Right hindlimb (tissue), 1 donor: ENCODE data around the gene GNB1L.
"Not testable (repeated sequence)": the region's sequence is repeated elsewhere in the genome, so short reads cannot be mapped to it uniquely, and the experiment has no call there.

ENCODE experiments used
- DNase-seq: peaks from one replicate; pipeline ENCODE4 v3.0.0-alpha.2; 2018

Gene GNB1L

DNA sequence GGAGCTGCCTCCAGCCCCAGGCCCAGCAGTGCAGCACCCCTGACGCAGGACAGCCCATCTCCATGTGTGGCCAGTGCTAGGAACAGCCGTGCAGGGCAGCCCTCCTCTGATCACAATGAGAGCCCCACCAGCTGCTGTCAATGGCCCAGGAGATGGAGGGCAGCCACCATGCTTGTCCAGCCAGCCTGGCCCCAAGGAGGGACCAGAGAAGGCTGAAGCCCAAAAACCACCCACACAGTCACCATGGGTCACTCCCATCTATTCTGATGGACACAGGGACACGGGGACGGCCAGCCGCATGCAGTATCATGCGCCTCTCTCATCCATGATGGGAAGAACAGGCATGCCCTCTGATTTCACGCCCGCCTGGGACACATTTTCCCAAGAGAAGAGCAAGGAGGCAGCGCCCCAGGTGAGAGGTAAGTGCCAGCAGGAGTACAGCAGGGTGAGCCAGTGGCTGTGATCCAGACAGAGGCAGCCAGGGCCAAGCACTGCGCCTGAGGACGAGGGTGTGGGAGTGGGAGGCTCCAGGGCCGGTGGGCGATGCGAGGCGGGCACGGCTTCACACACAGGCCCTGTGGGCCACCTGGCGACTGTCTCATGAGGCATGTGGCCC lies 33.6 kb upstream of the GNB1L start:
- peak; percentile 11 for DNase-seq

DNA sequence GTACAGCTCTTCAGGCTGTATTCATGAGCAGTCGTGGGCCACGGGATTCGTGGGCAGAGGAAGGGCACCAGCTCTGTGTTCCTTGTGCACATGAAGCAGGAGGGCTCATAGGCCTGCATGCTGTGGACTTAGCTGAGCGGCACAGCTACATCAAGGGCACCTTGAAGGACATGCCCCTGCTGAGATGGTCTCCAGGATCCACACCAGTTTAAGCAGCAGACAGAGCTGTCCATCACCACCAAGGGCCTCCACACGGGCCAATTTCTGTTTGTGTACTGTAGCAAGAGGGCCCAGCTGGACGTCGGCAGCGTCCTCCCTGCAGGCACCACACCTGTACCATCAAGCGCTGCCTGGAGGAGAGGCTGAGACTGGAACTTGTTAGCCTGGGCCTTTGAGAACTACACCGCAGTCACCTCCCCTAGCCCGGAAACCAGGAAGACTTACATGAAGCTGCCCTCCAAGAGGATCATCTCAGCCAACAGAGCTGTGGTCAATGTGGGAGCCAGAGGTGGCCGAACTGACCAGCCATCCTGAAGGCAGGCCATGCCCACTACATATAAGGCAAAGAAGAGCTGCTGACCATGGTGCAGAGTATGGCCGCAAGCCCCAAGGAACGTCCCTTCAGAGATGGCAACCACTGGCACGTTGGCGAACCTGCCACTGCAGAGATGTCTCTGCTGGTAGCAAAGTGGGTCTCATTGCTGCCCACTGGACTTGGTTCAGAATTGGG lies 32.7 kb upstream of the GNB1L start:
- DNase-seq: no peak

DNA sequence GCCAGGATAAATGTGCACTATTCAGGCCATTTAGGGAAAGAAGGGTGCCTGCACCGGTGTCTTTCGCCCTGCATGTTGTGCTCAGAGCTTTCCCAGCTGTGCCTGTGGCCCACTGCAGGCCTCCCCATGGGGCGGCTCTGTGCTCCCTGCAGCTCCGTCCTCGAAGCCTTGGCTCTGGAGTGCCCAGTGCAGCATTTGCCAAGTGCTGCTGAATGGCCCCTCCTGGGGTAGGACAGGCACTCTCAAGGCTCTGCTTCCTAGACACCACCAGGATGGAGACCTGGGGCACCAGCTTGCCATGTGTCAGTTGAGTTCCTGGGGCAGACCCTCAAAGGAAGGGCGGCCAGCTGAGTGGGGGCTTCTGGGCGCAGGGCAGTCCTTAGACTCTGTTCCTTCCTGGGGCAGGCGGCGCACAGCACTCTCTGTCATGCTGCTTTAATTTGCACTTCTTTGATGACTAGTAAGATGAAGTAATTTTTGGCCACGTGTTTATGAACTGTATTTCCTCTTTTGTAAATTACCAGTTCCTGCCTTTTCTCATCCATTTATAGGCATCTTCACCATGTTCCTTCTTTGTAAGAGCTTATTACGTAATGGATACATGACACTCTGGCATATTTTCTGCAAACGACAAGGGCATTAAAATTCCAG lies 32.1 kb upstream of the GNB1L start:
- DNase-seq: peak; percentile 18

DNA sequence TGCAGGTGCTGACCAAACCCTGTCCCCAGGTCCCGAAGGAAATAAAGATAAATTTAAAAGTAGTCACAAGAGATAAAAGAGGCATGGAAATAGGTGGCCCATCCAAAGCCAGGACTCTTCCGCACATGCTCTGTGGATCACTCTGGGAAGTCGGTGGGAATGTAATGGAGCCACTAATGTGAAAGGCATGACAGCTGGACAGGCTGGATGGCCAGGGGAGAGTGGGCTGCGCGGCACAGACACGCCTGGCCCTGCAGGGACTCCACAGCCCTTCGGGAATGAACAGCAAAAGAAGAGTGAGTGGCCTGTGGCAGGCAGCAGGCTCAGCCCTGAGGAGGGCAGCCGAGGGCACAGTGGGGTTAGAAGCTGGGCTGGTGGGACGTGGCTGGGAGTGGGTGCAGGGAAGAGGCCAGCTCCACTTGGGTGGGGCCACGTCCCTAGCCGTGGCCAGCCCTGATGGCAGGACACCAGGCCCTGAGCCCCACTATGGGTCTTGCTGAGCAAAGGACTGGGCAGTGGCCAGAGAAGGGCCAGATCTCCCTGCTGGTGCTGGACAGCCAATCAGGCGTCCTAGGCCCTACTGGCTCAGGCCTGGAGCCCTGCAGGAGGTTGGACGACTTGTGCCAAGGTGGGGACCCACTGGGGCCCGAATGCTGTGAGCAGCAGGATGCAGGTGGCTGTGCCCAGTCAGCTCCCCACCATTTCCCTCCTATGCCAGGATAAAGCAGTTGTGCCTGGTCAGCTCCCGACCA lies 31.3 kb upstream of the GNB1L start:
- peak; percentile 21 for DNase-seq

DNA sequence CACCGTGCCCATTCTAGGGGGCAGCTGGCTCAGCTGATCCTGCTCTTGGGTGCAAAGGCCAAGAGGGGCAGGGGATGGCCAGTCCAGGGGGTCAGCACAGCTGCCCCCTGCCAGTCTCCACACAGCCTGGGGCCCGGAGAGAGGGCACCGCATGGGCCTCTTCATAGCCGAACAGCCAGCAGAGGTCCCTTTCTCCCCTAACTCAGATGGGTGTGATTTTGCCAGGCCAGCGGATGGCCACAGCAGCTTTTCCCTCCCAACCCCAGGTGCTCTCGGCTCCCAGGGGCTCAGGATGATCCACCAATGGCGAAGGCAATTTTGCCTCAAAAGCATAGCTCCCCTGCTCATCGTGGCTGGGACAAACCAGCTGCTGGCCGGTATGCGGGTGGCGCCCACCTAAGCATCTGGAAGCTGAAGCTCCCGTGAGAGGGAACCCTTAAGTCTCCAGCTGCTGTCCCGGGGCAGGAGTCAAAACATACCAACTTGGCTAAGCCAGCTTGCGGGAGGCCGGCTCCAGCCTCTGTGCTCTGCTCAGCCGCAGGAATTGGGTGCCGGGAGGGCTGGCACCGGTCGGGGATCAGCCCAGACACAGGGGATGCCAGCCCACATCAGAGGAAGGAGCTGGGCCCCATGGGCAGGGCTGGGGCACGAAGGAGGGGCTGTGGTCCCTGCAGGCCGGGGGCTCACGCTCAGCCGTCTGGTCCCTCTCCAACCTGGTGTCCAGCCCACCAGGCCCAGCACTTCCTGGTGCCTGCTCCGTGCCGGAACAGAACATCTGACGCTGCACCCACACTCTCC lies 30.5 kb upstream of the GNB1L start:
- DNase-seq: peak; percentile 27

DNA sequence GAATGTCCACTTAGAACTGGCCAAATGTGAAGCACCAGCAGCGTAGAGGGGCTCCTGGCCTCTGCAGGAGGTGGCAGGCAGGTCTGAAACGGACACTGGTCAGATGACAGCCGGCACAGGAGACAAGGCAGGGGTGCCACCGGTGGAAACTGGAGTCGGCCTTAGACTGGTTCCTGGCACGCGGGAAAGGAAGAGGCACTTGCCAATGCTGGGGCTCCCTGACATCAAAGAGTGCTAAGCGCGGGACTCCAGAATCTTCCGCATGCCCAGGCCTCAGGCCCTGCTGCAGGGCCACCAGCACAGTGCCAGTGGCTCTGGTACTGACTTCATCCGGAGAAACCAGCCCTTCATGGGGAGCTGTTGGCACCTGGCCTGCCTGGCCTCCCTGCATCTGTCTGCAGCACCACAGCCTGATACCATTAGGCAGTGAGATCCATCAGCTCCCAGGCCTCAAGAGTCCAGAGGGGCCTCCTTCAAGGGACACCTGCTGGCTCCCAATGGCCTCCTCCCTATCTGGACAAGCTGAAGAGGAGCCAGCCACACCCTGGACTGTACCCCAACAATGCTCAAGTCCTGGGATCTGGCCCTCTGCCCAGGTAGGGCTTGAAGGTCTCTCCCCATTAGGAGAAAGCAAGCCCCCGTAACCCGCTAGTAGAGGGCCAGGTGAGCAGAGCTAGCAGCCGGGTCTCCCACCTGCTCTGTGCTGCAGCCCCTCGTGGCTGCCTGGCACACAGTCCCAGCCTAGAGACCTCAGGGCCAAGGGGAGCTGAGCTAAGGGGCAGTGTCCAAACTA lies 29.7 kb upstream of the GNB1L start:
- peak; percentile 26 for DNase-seq

DNA sequence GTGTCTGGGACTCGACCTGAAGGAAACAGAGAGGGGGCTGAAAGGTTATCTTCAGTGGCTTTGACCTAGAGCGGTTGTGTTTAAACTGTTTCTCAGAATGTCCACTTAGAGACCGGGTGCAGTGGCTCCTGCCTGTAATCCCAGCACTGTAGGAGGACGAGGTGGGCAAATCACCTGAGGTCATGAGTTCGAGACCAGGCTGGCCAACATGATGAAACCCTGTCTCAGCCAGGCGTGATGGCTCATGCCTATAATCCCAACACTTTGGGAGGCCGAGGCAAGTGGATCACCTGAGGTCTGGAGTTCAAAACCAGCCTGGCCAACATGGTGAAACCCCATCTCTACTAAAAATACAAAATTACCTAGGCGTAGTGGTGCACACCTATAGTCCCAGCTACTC lies 28.8 kb upstream of the GNB1L start:
- DNase-seq: not testable (repeated sequence)

DNA sequence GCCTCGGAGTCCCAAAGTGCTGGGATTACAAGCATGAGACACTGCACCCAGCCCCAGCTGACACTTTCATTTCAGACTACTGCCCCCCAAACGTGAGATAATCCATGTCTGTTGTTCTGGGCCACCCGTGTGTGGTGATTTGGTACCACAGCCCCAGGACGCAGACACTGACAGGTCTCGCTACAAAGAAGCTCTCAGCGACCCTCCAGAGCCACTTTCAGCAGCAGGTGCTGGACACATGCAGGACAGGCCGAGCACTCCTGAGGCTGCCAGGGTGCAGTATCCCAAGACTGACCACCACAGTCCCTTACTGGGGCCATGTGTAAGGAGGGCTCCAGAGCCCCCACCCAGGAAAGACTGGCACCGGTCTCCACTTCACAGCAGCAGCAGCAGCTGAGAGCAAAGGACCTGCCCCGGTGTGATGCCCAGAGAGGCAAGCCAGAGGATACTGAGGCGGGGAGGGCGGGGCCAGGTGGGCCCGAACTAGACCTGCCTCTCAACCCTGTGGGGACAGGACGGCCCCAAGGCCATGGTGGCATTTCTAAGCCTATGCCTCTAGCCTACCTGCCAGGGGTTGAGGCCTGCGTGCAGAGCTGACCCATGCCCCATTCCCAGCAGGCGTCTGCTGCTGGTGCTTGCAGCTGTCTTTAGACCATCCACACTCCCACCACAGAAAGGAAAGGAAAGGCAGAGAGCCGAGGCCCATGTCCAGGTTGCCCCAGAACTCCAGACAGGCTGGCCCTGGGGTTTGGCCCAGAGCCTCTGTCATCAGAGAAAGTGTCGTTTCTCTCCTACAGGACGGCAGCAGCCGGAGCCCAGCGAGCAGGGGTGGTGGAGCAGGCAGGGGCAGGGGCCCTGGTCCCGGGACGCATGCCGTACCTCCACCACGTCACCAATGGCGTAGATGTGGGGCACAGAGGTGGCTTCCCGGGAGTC lies 28.0 kb upstream of the GNB1L start:
- DNase-seq: peak; percentile 17

DNA sequence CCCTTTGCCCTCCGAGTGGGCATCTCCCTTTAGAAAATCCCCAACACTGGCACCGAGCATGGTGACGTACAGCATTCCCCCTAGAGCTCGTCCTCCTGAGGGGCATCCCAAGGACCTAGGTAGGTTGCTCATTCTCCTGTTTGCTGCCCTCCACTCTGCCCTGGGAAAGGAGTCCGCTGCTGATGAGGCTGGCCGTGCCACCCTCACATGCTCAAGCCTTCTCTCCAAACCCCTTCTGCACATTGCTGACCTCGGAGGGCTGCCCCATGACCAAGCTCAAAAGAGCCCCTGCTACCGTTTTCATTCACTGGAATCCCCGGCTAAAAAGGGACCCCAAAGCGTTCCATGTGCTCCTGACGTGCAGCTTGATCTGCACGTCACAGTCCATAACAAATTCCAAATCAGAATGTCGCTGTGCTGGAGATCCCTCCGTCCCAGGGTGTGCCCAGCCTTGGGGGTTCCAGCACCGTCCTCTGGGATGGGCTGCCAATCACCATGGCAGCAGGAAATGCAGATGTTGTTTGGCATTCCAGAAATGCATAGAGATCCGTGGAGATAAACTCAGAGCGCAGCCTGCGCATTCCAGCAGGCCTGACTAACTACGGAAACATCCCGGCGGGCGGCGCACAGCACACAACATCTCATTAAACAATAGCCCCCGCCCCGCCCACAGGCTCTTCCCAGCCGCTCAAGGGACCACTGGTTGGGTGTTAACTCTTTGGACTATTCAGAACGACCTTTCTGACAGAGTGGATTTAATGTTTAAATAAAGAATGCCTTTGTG lies 26.3 kb upstream of the GNB1L start:
- peak; percentile 90 for DNase-seq

DNA sequence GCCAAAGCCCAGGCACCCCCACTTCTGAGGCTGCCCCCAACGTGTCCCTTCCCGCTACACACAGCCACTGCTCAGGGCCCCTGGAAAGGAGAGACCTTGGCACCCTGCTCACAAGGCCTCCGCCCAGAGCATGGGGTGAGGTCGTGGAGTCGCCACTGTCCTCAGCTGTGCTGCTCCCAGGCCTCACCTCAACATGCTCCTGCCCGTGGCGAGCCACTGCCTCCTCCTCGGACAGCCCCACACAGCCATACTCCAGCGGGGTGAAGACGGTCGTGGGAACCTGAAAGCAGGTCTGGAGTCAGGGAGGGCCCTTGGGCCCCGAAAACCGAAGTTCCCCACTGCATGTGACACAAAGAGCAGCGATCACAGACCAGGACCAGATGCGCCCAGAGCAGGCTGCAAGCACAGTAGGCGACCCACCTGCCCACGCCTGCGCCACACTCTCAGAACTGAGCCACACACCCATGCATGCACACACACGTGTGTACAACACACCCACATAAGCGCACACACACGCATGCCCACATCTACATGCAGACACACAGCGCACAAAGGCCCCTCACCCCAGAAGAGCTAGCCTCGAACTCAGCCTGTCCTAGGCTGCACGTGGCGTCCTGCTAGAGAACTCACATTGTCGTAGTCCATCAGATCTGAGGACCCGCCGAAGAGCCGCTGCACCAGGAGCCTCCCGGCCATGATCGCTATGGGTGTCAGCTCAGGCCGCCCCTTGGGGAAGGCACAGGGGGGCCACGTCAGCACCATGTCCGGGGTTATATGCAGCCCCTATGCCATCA lies 25.5 kb upstream of the GNB1L start:
- DNase-seq: peak; percentile 21

DNA sequence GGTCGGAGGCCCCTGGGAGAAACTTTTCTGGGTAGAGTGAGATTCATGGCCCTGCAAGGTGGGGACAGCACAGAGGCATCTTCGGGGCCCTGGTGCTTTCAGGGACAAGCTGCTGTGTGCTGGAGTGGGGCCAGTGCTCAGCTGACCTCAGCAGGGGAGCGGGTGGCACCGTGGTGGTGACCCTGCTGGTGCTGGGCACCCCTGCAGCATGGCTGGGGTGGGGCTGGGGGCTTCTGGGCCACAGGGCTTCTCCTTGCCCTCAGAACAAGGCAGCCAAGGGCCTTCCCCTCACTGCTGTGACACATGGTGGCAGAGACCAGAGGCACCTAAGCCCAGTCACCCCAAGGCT lies 24.9 kb upstream of the GNB1L start:
- peak; percentile 16 for DNase-seq

DNA sequence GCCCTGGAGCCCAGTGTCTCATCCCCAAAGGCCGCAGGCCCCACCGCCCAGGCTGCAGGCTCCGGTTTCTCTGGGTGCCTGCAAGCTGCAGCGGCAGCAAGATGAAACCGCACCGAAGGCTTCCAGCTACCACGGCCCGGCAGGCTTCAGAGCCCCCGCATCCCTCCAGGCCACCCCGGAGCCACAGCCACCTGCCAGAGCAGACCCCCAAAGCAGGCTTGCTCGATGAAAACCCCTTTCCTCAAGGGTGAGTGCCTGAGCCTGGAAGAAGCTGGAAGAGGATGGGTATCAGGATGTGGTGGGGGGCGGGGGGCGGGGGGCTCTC lies 24.5 kb upstream of the GNB1L start:
- DNase-seq: no peak

DNA sequence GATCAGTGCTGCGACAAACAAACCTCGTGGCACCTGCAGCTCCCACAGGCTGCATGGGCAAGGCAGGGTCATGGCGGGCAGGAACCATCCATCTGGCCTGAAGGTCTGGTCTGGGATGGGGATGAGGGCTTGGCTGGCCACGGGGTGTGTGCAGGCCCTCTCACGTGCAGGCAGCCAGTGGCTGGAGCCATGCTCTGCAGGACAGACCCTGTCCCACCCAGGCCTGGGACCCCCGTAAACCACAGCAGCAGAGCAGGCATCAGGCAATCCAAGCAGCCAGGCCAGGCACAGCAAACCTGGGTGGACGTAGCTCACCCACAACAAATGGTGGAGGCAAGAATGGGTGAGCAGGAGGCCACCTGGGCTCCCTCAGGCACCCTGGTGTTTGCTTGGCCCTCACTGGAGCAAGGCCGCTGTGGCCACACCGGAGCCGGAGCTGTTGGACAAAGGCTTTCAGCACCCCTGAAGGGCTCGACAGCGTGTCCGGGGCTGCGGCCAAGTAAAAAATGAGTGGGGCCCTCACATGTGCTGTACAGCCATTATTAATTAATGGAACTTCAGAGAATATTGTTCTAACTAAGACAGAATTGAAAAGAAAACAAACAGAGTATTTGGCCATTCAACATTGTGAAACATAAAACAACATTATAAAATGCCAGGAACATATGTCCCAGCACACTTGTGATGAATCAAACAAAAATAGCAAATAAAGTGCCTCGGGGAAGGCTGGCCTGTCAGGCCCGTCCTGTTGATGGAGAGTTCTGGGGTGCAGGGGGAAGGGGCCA lies 24.0 kb upstream of the GNB1L start:
- peak; percentile 13 for DNase-seq

DNA sequence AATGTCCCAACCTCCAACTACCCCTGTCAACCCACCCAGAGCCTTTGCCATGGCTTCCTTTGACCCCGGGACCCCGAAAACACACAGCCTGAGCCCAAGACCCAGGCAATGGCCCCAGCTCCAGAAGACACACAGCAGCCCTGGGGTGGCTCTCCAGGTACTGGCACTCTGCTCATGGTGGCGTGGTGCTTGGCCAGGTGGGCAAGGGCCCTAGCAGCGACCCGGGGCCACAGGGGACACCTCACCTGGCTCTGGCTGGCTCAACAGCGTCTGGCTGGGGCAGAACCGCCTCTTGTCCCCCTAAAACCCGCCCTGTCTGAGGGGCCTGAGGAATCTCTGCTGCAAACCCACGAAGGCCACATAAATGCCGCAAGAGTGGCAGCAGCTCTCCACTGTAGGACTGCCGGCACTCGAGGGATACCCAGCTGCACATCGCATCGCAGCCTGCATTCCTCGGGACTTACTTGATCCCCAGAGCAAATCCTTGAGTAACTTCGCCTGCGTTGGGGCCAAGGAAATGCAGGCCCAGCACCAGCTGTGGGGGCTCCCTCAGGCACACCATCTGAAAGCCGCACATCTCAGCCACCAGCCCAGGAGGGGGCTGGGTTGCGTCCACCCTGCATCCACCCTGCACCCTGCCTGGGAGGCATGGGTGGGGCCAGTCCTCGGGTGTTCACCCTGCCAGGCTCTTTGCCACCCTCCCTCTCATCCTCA lies 23.1 kb upstream of the GNB1L start:
- peak; percentile 54 for DNase-seq

DNA sequence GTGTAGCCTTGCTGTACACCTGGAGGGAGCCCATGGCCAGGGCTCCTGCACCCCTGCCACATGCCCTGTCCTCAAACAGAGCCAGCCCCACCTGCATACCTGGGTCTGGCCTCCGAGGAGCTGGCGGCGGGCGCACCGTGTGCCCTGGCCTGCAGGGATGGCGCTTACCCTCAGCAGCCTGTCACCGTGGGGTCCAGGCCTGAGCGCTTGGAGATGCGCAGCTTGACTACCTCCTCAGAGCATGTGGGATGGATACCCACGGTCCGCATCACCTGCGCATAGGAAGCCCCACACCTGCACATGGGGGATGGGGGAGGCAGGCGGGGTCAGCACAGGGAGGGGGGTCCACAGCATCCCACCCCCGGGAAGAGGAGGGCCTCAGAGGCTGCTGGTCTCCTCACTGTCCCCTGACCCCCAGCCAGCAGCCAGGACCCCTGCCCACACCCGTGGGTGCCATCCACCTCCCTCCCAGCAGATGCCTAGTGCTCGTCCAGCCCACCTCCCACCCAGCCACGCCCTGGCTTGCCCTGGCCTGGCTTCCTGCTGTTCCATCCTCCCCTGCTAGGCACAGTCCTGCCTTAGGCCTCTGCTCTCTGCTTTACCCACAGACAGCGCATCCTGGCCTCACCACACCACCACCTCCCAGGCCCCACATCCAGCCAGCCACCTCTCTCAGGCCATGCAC lies 22.4 kb upstream of the GNB1L start:
- DNase-seq: peak; percentile 16

DNA sequence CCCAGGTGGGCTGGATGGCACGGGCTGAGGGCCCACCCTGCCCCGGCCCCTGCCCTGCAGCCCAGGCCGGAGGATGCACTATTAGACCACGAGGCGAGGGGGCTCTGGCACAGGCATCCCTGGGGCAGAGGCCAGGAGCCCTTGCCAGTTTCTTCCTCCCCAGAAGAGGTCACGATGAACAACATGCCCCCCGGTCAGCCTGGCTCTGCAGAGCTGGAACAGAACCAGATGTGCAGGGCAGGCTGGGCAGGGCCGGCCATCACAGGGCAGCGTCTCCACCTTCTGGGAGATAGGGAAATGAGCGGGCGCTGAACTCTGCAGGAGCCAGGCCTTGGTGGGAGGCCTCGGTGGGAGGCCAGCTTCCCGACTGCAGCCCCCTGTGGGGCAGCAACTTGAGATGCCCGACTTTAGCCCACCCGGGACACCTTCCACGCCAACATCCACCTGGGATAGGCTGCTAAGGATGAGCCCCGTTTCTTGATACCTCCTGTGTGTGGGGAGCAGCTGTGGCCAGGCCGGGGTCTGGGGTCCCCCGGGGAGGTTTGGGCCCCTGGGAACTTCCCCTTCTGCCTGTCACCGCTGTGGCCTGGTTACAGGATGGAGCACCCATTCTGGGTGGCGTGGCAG lies 21.8 kb upstream of the GNB1L start:
- peak; percentile 15 for DNase-seq
